Retinal pigment epithelial cell (primary cell): ENCODE data around the gene TUT1.
A peak's percentile ranks its signal among the peaks of the same experiment; 100 is the strongest.
"Not testable (repeated sequence)": the region's sequence is repeated elsewhere in the genome, so short reads cannot be mapped to it uniquely, and the experiment has no call there.

Source experiments
- DNase-seq: peaks from one replicate; pipeline ENCODE4 v3.0.0-alpha.2; 2010; ENCODE audit warnings: low read depth
- H3K4me3 ChIP-seq: 2 replicates; pipeline ENCODE4 v1.5.1; 2011; ENCODE audit warnings: mild to moderate bottlenecking, low read length, control low read depth, moderate library complexity
- CTCF ChIP-seq: conservative IDR thresholded peaks from 2 replicates; pipeline ENCODE4 v1.5.1; 2011; ENCODE audit warnings: low read depth, low read length, control low read depth, inconsistent platforms

Gene TUT1

GRCh38 chr11:62621027-62621566 lies 29.8 kb upstream of the TUT1 start:
- H3K4me3 ChIP-seq, result peak overlapping the region; percentile 78
- no peak for TF ChIP-seq CTCF
- no peak for DNase-seq

- H3K4me3 ChIP-seq, DNase-seq: not testable (repeated sequence)
Measured at GRCh38 chr11:62616957-62617356, 25.6 kb upstream of the TUT1 start.

- no peak overlapping the region for H3K4me3 ChIP-seq
- no peak for DNase-seq
- no peak for TF ChIP-seq CTCF
Measured at GRCh38 chr11:62615521-62615920, 24.2 kb upstream of the TUT1 start.

- no peak for DNase-seq
- TF ChIP-seq CTCF, result no peak
- no peak overlapping the region for H3K4me3 ChIP-seq
Measured at GRCh38 chr11:62614275-62614674, 23.0 kb upstream of the TUT1 start.

GRCh38 chr11:62613291-62613778 lies 22.0 kb upstream of the TUT1 start:
- no peak for TF ChIP-seq CTCF
- peak overlapping the region; percentile 76 for H3K4me3 ChIP-seq
- no peak for DNase-seq

GRCh38 chr11:62612366-62613290 lies 21.3 kb upstream of the TUT1 start, which contains the start of the genes EML3 and ROM1:
Gene EML3, minus strand, starts transcription at chr11:62612775. Its CDS starts 318 bp downstream, at chr11:62612457.
Gene ROM1, plus strand, starts transcription at chr11:62613257. Its CDS starts 25 bp downstream, at chr11:62613282.
- peak within 1 kb of the TSS; percentile 76 for H3K4me3 ChIP-seq
- peak; percentile 80 for TF ChIP-seq CTCF
- DNase-seq, result no peak

- peak overlapping the region; percentile 76 for H3K4me3 ChIP-seq
- no peak for DNase-seq
- peak; percentile 3 for TF ChIP-seq CTCF
Measured at GRCh38 chr11:62611705-62612365, 20.5 kb upstream of the TUT1 start.
